ENCODE measurements around the gene CDKAL1. TPM values are rescaled to one million over a fixed set of nuclear protein-coding genes. Genes with fewer than 3 reads are reported as not detected.

CDKAL1 gene
- total and polyA plus RNA-seq, 9 of the 15 experiments (the other 6 are each of a cell fraction or from before 2014, with no cell fraction given) = 11.2 to 36.3 (median 20.1) TPM

DNA sequence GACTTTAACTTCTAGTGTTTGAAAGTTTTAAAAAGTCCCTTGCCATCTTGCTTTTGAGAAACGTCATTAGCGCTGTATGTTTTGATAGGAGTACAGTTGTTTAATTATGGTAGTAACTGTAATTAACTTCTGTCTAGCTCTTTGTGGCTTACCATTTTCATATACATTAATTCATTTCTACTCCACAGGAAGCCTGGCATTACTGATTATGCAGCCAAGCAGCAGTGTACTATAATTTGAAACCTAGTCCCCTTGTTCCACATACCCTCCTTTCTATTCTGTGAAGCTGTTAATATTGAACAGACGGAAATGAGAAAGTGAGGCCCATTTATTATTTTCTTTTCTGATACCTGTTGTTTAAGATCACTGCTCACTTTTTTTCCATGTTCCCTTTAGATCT is 235.4 kb downstream of the CDKAL1 start:
- H3K79me2 ChIP-seq (ENCODE audit: control insufficient read depth, insufficient read depth, low read length) = no peaks in the 10 kb centered on the region
- H3K27ac ChIP-seq (ENCODE audit: extremely low read depth, low read depth, low read length) = no peak overlapping the region
- TF ChIP-seq KLF13 (tag; IDR thresholded peaks at IDR 0.05; ENCODE audit: borderline replicate concordance, low read depth) = no peak
- CTCF ChIA-PET (ENCODE audit: low intra/inter-chr PET ratio) = no interaction called here
- H3K9ac ChIP-seq (ENCODE audit: insufficient read depth in 1 of 2, low read depth in 2 of 2, low read length in 2 of 2) = no peak overlapping the region
- no TSS peak for BruUV-seq (replicated peaks)
- H4K20me1 ChIP-seq (replicated peaks; ENCODE audit: control insufficient read depth, insufficient read depth, low read length) = no peaks in the 10 kb centered on the region
- in situ Hi-C loops (cut with MboI) = no loop called here
- intact Hi-C loops (cut with micrococcal nuclease) = no loop called here
- H2AFZ ChIP-seq (ENCODE audit: low read depth, low read length) = no peak overlapping the region
- FAIRE-seq (no peak), DNase-seq (ENCODE audit: extremely low read depth in 1 of 4, low spot score in 3 of 4) (no peak), ATAC-seq (no peak)
- no peaks in the 10 kb centered on the region for H3K4me1 ChIP-seq (replicated peaks in 1 of 2; ENCODE audit: control insufficient read depth in 2 of 2, insufficient read depth in 2 of 2, low read length in 2 of 2)
- H3K9me3 ChIP-seq (replicated peaks; ENCODE audit: control insufficient read depth, insufficient read depth, low read depth, low read length) = no peaks in the 10 kb centered on the region
- H3K27me3 ChIP-seq (ENCODE audit: control insufficient read depth in 2 of 2, insufficient read depth in 2 of 2, low read length in 2 of 2) = no peaks in the 10 kb centered on the region
- no peak overlapping the region for H3K4me3 ChIP-seq
- H3K36me3 ChIP-seq (ENCODE audit: control insufficient read depth, insufficient read depth, low read length) = no peaks in the 10 kb centered on the region
- H3K9me1 ChIP-seq (ENCODE audit: control insufficient read depth, insufficient read depth, low read length) = no peaks in the 10 kb centered on the region
- whole genome bisulfite sequencing (ENCODE audit: insufficient coverage, low coverage, missing lambda C conversion rate) = 91% methylated on average over 3 of the region's 3 CpGs
- no peak overlapping the region for H3K4me2 ChIP-seq (ENCODE audit: insufficient read depth, low read length)
- POLR2A ChIA-PET = no interaction called here

DNA sequence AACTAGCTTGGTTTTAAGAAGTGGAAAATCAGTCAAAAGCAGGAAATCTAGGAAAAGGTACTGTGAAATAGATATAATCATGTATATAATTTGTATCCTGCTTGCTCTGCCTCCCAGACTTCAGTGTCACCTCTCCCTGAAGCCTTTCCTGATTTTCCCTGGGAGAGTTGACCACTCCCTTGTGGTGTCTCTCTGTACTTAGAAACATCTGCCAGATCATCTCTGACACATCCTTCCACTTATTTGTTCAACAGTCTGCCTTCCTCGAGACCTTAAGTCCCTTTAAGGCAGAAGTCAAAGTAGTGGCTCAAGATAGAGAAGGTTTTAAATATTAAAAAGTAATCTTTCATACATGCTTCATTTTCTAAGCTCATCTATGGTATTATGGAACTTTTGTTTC is 236.5 kb downstream of the CDKAL1 start:
- H3K36me3 ChIP-seq (ENCODE audit: control insufficient read depth, insufficient read depth, low read length) = no peaks in the 10 kb centered on the region
- no peaks in the 10 kb centered on the region for H4K20me1 ChIP-seq (replicated peaks; ENCODE audit: control insufficient read depth, insufficient read depth, low read length)
- FAIRE-seq (no peak), ATAC-seq (no peak), DNase-seq (ENCODE audit: extremely low read depth in 1 of 4, low spot score in 3 of 4) (peak in 1 of 4 experiments; percentile 9)
- in situ Hi-C loops (cut with MboI) (no loop called here), intact Hi-C loops (cut with micrococcal nuclease) (no loop called here)
- H2AFZ ChIP-seq (ENCODE audit: low read depth, low read length) = no peak overlapping the region
- no peaks in the 10 kb centered on the region for H3K79me2 ChIP-seq (ENCODE audit: control insufficient read depth, insufficient read depth, low read length)
- H3K27ac ChIP-seq (ENCODE audit: extremely low read depth, low read depth, low read length) = no peak overlapping the region
- no peaks in the 10 kb centered on the region for H3K4me1 ChIP-seq (replicated peaks in 1 of 2; ENCODE audit: control insufficient read depth in 2 of 2, insufficient read depth in 2 of 2, low read length in 2 of 2)
- POLR2A ChIA-PET = interaction anchor here (1.9 kb wide), 1 partner anchor 13 kb away, joined by 4 read pairs; no protein-coding TSS in a partner anchor
- H3K9ac ChIP-seq (ENCODE audit: insufficient read depth in 1 of 2, low read depth in 2 of 2, low read length in 2 of 2) = no peak overlapping the region
- no peaks in the 10 kb centered on the region for H3K27me3 ChIP-seq (ENCODE audit: control insufficient read depth in 2 of 2, insufficient read depth in 2 of 2, low read length in 2 of 2)
- H3K9me1 ChIP-seq (ENCODE audit: control insufficient read depth, insufficient read depth, low read length) = no peaks in the 10 kb centered on the region
- WGBS (ENCODE audit: insufficient coverage, low coverage, missing lambda C conversion rate) = 47% methylated on average over 1 of the region's 1 CpG
- TF ChIP-seq ZFP36 (IDR thresholded peaks at IDR 0.05; ENCODE audit: low read depth, low read length, partially characterized antibody) (peak; percentile 37), MEIS2 (IDR thresholded peaks at IDR 0.05; ENCODE audit: partially characterized antibody) (peak; percentile 26), PRPF4 (IDR thresholded peaks at IDR 0.05; ENCODE audit: insufficient read depth, low read depth, low read length, poor library complexity, severe bottlenecking) (no peak)
- no TSS peak for BruUV-seq (replicated peaks)
- CTCF ChIA-PET (ENCODE audit: low intra/inter-chr PET ratio) = no interaction called here
- H3K4me2 ChIP-seq (ENCODE audit: insufficient read depth, low read length) = no peak overlapping the region
- no peaks in the 10 kb centered on the region for H3K9me3 ChIP-seq (replicated peaks; ENCODE audit: control insufficient read depth, insufficient read depth, low read depth, low read length)
- no peak overlapping the region for H3K4me3 ChIP-seq

Measured in K562 (cell line).